ENCODE data around the gene METTL25B. TPM values are rescaled to one million over a fixed set of nuclear protein-coding genes. Genes with fewer than 3 reads are reported as not detected.

METTL25B gene
- total and polyA plus RNA-seq, 2 donors (not counting 3 experiments of a cell fraction or from before 2014, with no cell fraction given), result 12.8 to 15.0 TPM

DNA sequence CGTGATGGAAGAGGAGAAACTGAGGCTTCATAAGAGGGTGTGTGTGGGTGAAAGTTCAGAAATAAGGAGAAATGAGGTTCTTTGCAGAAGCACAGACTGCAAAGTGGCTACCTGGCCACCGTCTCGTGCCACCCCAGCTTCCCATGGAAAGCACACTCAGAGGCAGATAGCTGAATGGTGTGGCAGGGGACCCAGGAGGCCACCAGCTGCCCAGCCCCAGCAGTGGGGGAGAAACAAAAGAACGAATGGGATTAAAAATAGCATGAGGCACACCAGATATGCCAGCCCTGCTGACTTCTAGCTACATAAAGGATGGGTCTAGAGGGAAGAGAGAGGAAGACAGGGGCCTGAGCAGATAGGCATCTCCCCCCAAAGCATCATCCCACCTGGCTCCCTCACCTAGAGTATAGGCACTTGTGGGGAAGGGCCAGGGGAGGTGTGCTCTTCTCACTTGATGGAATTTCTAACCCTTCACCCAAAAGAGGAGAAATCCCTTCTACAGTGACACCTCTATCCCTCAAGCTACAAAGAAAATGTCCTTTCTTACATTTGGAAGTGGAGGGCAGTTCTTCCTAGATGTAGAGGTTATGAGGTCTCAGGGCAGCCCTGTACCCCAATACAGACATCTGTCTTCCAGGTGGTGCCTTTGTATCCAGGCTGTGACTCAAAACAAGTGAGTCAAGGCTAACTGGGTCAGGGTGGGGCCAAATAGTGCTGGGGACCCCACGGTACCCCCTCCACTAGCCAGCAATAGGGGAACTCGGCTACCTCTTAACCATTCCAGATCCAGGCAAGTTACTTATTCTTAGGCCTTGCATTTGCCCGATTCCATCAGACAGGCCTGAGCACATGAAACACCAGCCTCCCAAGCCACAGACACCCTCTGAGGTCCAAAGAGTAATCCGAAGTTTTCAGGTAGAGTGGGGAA is 19.7 kb downstream of the METTL25B start:
- Histone ChIP-seq H3K79me2 (ENCODE audit: control insufficient read depth, insufficient read depth, low read length) (peaks cover 78% of the 10 kb centered on the region), H3K9me3 (replicated peaks; ENCODE audit: control insufficient read depth, insufficient read depth, low read length) (no peaks in the 10 kb centered on the region), H3K9ac (replicated peaks; ENCODE audit: extremely low read depth, insufficient read depth, low read length) (peak overlapping the region; percentile 69), H3K27me3 (ENCODE audit: control insufficient read depth in 2 of 2, insufficient read depth in 2 of 2, low read length in 2 of 2) (no peaks in the 10 kb centered on the region), H2AFZ (ENCODE audit: low read depth, low read length) (no peak overlapping the region), H4K20me1 (replicated peaks; ENCODE audit: control insufficient read depth, extremely low read depth, insufficient read depth, low read length) (no peaks in the 10 kb centered on the region), H3K4me1 (ENCODE audit: control insufficient read depth, extremely low read depth, insufficient read depth, low read length) (peaks cover 49% of the 10 kb centered on the region), H3K27ac (ENCODE audit: insufficient read depth, low read depth, low read length) (peak overlapping the region; percentile 85), H3K9me1 (replicated peaks; ENCODE audit: control insufficient read depth, extremely low read depth, insufficient read depth, low read length) (no peaks in the 10 kb centered on the region), H3K4me3 (replicated peaks in 1 of 3; ENCODE audit: insufficient read depth in 1 of 3, low read depth in 1 of 3, low read length in 3 of 3) (peak overlapping the region in 2 of 3 experiments; percentile 39 to 92), H3K36me3 (ENCODE audit: control insufficient read depth in 2 of 2, extremely low read depth in 1 of 2, insufficient read depth in 2 of 2, low read length in 2 of 2) (peaks cover 11 to 12% of the 10 kb centered on the region in 2 experiments), H3K4me2 (ENCODE audit: insufficient read depth, low read length) (peak overlapping the region; percentile 76)
- intact Hi-C loops (cut with micrococcal nuclease), result loop anchor here (5.0 kb wide), 1 partner anchor 246 kb away; the partner anchor contains the start of gene MEF2D
- peak; percentile 27 for TF ChIP-seq FOS (IDR thresholded peaks at IDR 0.05; ENCODE audit: borderline replicate concordance, insufficient read depth, low read length)
- TF ChIP-seq MYC (IDR thresholded peaks at IDR 0.05; ENCODE audit: low read depth, low read length), result no peak
- DNase-seq (ENCODE audit: low read depth, low spot score) (peak; percentile 17), FAIRE-seq (peak; percentile 80)
- dilution Hi-C loops (cut with MboI; ENCODE audit: extremely low pct_ligation_motif_present, low sequenced_read_pairs), result no loop called here
- POLR2A ChIA-PET, result interaction anchor here (0.7 kb wide), 1 partner anchor 20 kb away, joined by 3 read pairs; the partner anchor contains the start of genes ISG20L2 and METTL25B
- CTCF ChIA-PET, result interaction anchor here (0.8 to 1.5 kb wide), 3 partner anchors 22 to 170 kb away, joined by 3 to 9 read pairs (median 7); no protein-coding TSS in a partner anchor
- TSS peak; percentile 17 for BruUV-seq (replicated peaks)

DNA sequence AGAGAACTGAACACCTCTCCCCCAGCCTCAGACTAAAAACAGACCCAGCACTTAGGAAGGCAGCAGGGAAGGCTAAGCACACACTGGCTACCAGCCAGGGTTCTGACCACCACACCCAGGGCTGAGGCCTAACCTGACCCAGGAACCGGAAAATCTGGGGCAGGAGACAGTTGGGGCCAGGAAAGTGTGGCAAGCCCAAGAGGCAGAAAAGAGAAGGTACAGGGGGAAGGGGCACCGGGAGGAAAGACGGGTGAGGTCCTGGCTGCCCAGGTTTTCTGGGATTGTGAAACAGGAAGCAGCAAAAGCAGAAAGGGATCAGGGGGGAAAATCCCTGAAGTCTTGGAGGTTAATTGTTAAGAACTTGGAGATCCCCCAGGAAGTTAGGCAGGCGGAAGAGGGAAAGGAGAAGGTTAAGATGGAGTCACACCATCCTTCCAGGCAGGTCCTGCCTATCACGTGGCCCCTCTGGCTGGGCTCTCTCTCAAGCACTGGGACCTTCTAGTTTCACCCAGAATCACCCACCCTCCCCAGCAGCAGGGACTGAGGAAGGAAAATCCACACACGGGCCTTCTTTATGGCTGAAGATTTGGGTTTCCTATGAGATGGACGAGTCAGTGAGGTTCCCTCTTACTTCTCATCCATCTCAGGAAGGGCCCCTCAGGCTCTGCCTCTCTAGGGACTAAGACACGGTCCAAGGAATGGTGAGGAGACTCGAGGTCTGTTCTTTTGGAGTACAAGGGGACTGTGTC is 20.6 kb downstream of the METTL25B start:
- Histone ChIP-seq H3K36me3 (ENCODE audit: control insufficient read depth in 2 of 2, extremely low read depth in 1 of 2, insufficient read depth in 2 of 2, low read length in 2 of 2) (peaks cover 3 to 6% of the 10 kb centered on the region in 2 experiments), H4K20me1 (replicated peaks; ENCODE audit: control insufficient read depth, extremely low read depth, insufficient read depth, low read length) (no peaks in the 10 kb centered on the region), H3K4me1 (ENCODE audit: control insufficient read depth, extremely low read depth, insufficient read depth, low read length) (peaks cover 51% of the 10 kb centered on the region), H3K9me3 (replicated peaks; ENCODE audit: control insufficient read depth, insufficient read depth, low read length) (no peaks in the 10 kb centered on the region), H3K79me2 (ENCODE audit: control insufficient read depth, insufficient read depth, low read length) (peaks cover 78% of the 10 kb centered on the region), H3K9ac (replicated peaks; ENCODE audit: extremely low read depth, insufficient read depth, low read length) (peak overlapping the region; percentile 69), H2AFZ (ENCODE audit: low read depth, low read length) (no peak overlapping the region), H3K27me3 (ENCODE audit: control insufficient read depth in 2 of 2, insufficient read depth in 2 of 2, low read length in 2 of 2) (no peaks in the 10 kb centered on the region), H3K9me1 (replicated peaks; ENCODE audit: control insufficient read depth, extremely low read depth, insufficient read depth, low read length) (no peaks in the 10 kb centered on the region), H3K27ac (ENCODE audit: insufficient read depth, low read depth, low read length) (peak overlapping the region; percentile 85), H3K4me2 (ENCODE audit: insufficient read depth, low read length) (peak overlapping the region; percentile 76), H3K4me3 (replicated peaks in 1 of 3; ENCODE audit: insufficient read depth in 1 of 3, low read depth in 1 of 3, low read length in 3 of 3) (peak overlapping the region in 2 of 3 experiments; percentile 10 to 92)
- CTCF ChIA-PET, result interaction anchor here (1.3 kb wide), 1 partner anchor 8 kb away, joined by 4 read pairs; the partner anchor contains the start of gene MRPL24
- peak; percentile 83 for FAIRE-seq
- no TSS peak for BruUV-seq (replicated peaks)
- peak; percentile 58 for DNase-seq (ENCODE audit: low read depth, low spot score)
- intact Hi-C loops (cut with micrococcal nuclease), result loop anchor here (5.0 kb wide), 1 partner anchor 247 kb away; the partner anchor contains the start of gene MEF2D
- POLR2A ChIA-PET, result no interaction called here
- dilution Hi-C loops (cut with MboI; ENCODE audit: extremely low pct_ligation_motif_present, low sequenced_read_pairs), result no loop called here
- no peak for TF ChIP-seq JUN (IDR thresholded peaks at IDR 0.05; ENCODE audit: borderline replicate concordance, insufficient read depth, insufficient read length, low read depth)
- no peak for TF ChIP-seq EZH2 (IDR thresholded peaks at IDR 0.05; ENCODE audit: borderline replicate concordance, low read depth, low read length, severe bottlenecking)
- TF ChIP-seq POLR2A (IDR thresholded peaks at IDR 0.05; ENCODE audit: low read depth, low read length), result no peak
- TF ChIP-seq, protein P1, sequence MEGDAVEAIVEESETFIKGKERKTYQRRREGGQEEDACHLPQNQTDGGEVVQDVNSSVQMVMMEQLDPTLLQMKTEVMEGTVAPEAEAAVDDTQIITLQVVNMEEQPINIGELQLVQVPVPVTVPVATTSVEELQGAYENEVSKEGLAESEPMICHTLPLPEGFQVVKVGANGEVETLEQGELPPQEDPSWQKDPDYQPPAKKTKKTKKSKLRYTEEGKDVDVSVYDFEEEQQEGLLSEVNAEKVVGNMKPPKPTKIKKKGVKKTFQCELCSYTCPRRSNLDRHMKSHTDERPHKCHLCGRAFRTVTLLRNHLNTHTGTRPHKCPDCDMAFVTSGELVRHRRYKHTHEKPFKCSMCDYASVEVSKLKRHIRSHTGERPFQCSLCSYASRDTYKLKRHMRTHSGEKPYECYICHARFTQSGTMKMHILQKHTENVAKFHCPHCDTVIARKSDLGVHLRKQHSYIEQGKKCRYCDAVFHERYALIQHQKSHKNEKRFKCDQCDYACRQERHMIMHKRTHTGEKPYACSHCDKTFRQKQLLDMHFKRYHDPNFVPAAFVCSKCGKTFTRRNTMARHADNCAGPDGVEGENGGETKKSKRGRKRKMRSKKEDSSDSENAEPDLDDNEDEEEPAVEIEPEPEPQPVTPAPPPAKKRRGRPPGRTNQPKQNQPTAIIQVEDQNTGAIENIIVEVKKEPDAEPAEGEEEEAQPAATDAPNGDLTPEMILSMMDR (IDR thresholded peaks at IDR 0.05; ENCODE audit: extremely low read depth in 1 of 2, insufficient read depth in 1 of 2, low read depth in 1 of 2, low read length in 2 of 2), result no peak
- no peak for TF ChIP-seq FOS (IDR thresholded peaks at IDR 0.05; ENCODE audit: borderline replicate concordance, insufficient read depth, low read length)
- TF ChIP-seq GATA2 (IDR thresholded peaks at IDR 0.05; ENCODE audit: insufficient read depth, insufficient read length, low read depth, low read length), result no peak
- TF ChIP-seq, protein P2, sequence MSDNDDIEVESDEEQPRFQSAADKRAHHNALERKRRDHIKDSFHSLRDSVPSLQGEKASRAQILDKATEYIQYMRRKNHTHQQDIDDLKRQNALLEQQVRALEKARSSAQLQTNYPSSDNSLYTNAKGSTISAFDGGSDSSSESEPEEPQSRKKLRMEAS (IDR thresholded peaks at IDR 0.05; ENCODE audit: insufficient read depth, insufficient read length), result no peak
- TF ChIP-seq POLR2AphosphoS5 (IDR thresholded peaks at IDR 0.05; ENCODE audit: insufficient read depth, low read depth, low read length), result no peak

All from endothelial cell of umbilical vein (primary cell).